HCT116 (cell line): ENCODE results near the gene ANAPC5. TPM values are rescaled to one million over a fixed set of nuclear protein-coding genes. Genes with fewer than 3 reads are reported as not detected.

ENCODE experiments used
- ATAC-seq: fragments of 200-7000 bp; cut with Tn5 transposase; 2 replicates; pipeline ENCODE4 v1.9.1; 2020; ENCODE audit warnings: mild to moderate bottlenecking, moderate library complexity
- BruUV-seq: library from RNA; stranded (reverse); fragments of 400-500 nt; replicated peaks from 2 replicates; lab custom pipeline; 2021; lab: Mats Ljungman, UMichigan
- CTCF ChIA-PET: fragments of 300-600 bp; sonication (Branson Sonifier 250); formaldehyde crosslinking; loops from one replicate; lab custom pipeline; 2021; ENCODE audit warnings: antibody characterized with exemption; lab: Charles Lee
- POLR2A ChIA-PET: fragments of 300-600, 350-600 bp; sonication (Branson Sonifier 250); formaldehyde crosslinking; loops from one replicate; lab custom pipeline; 2021; ENCODE audit warnings: antibody characterized with exemption; lab: Charles Lee
- RAD21 ChIA-PET, 2 experiments: fragments of 300-600 bp; sonication (Branson Sonifier 250); formaldehyde crosslinking; loops; one replicate each; lab custom pipeline; 2023; ENCODE audit warnings: low total read pairs in 2 of 2; ENCODE audit not compliant: uncharacterized antibody in 2 of 2, unreplicated experiment in 2 of 2, low non-redundant PET in 1 of 2; lab: Charles Lee
- DNase-seq: peaks from one replicate; pipeline ENCODE4 v3.0.0-alpha.2; 2010; ENCODE audit warnings: low read depth, low spot score
- H2AFZ ChIP-seq: fragments of 200-600 bp; shearing (Covaris generic), sonication (generic); 2 replicates; pipeline ENCODE4 v1.6.1; 2017; ENCODE audit warnings: low read depth, mixed run types, mixed read lengths, antibody characterized with exemption, low read length; ENCODE audit not compliant: poor library complexity, severe bottlenecking
- H3K27ac ChIP-seq: 2 replicates; pipeline ENCODE4 v1.5.1; 2012; ENCODE audit warnings: low read depth, low read length
- H3K27me3 ChIP-seq: fragments of 200-600 bp; sonication (generic); 2 replicates; pipeline ENCODE4 v1.6.1; 2016; ENCODE audit warnings: mixed run types, low read length, mixed read lengths; ENCODE audit not compliant: insufficient read depth
- H3K36me3 ChIP-seq, 2 experiments: fragments of 200-500 bp in 1 of 2; fragments of 200-600 bp in 1 of 2; sonication (Bioruptor generic) in 1 of 2; sonication (generic) in 1 of 2; 2 replicates each; pipeline versions ENCODE4 v1.5.1 to v1.6.1; 2014 to 2016; ENCODE audit warnings: low read length in 2 of 2, inconsistent platforms in 1 of 2, mixed read lengths in 1 of 2, mixed run types in 1 of 2; ENCODE audit not compliant: insufficient read depth in 2 of 2, control insufficient read depth in 1 of 2
- H3K4me1 ChIP-seq, 2 experiments: fragments of 200-600 bp in 1 of 2; sonication (generic) in 1 of 2; 2 replicates each; pipeline versions ENCODE4 v1.5.1 to v1.6.1; 2012 to 2017; ENCODE audit warnings: low read length in 2 of 2, inconsistent platforms in 1 of 2, mild to moderate bottlenecking in 1 of 2, mixed read lengths in 1 of 2, mixed run types in 1 of 2, moderate library complexity in 1 of 2; ENCODE audit not compliant: insufficient read depth in 2 of 2, control insufficient read depth in 1 of 2
- H3K4me2 ChIP-seq: fragments of 200-600 bp; sonication (generic); 2 replicates; pipeline ENCODE4 v1.6.1; 2017; ENCODE audit warnings: mixed run types, low read length, mixed read lengths
- H3K4me3 ChIP-seq, 2 experiments: fragments of 200-600 bp in 1 of 2; sonication (generic) in 1 of 2; replicated peaks in 1 of 2; 2 replicates each; pipeline ENCODE4 v1.5.1; 2011 to 2016; ENCODE audit warnings: low read length in 2 of 2, control low read depth in 1 of 2, low read depth in 1 of 2, mild to moderate bottlenecking in 1 of 2, mixed read lengths in 1 of 2, mixed run types in 1 of 2
- H3K79me2 ChIP-seq: fragments of 200-600 bp; sonication (generic); 2 replicates; pipeline ENCODE4 v1.6.1; 2017; ENCODE audit warnings: mild to moderate bottlenecking, mixed run types, low read length, moderate library complexity, mixed read lengths; ENCODE audit not compliant: insufficient read depth
- H3K9ac ChIP-seq: fragments of 200-600 bp; sonication (generic); 2 replicates; pipeline ENCODE4 v1.6.1; 2016; ENCODE audit warnings: low read length, mixed read lengths
- H3K9me2 ChIP-seq: fragments of 200-600 bp; sonication (generic), shearing (Covaris generic); 2 replicates; pipeline ENCODE4 v1.6.1; 2017; ENCODE audit warnings: mixed run types, mild to moderate bottlenecking, moderate library complexity; ENCODE audit not compliant: insufficient read depth
- H3K9me3 ChIP-seq, 2 experiments: fragments of 200-500 bp in 1 of 2; fragments of 200-600 bp in 1 of 2; sonication (Bioruptor generic) in 1 of 2; sonication (generic) in 1 of 2; 2 replicates each; pipeline ENCODE4 v1.6.1; 2014 to 2017; ENCODE audit warnings: low read length in 2 of 2, mixed read lengths in 2 of 2, inconsistent platforms in 1 of 2, low read depth in 1 of 2, mild to moderate bottlenecking in 1 of 2, mixed run types in 1 of 2, moderate library complexity in 1 of 2; ENCODE audit not compliant: control insufficient read depth in 1 of 2, insufficient read depth in 1 of 2
- H4K20me1 ChIP-seq: fragments of 200-600 bp; sonication (generic), shearing (Covaris generic); 2 replicates; pipeline ENCODE4 v1.6.1; 2017; ENCODE audit warnings: mixed run types, mild to moderate bottlenecking, moderate library complexity; ENCODE audit not compliant: insufficient read depth
- EZH2phosphoT487 ChIP-seq: fragments of 200-600 bp; IDR thresholded peaks from 2 replicates; pipeline ENCODE4 v1.6.1; 2018; ENCODE audit warnings: antibody characterized with exemption, borderline replicate concordance
- MAX ChIP-seq: IDR thresholded peaks from 2 replicates; pipeline ENCODE4 v1.6.1; 2012
- POLR2A ChIP-seq: IDR thresholded peaks from 2 replicates; pipeline ENCODE4 v1.7.0; 2011; ENCODE audit warnings: borderline replicate concordance; ENCODE audit not compliant: insufficient read depth, insufficient read length; ENCODE audit errors: extremely low read depth
- POLR2AphosphoS5 ChIP-seq: IDR thresholded peaks from 2 replicates; pipeline ENCODE4 v1.6.1; 2011; ENCODE audit warnings: mild to moderate bottlenecking, low read depth, low read length, moderate library complexity
- RAD21 ChIP-seq: IDR thresholded peaks from 2 replicates; pipeline ENCODE4 v1.6.1; 2012; ENCODE audit warnings: low read depth, mild to moderate bottlenecking
- SIN3A ChIP-seq: IDR thresholded peaks from 2 replicates; pipeline ENCODE4 v1.6.1; 2012; ENCODE audit warnings: low read depth
- SP1 ChIP-seq: IDR thresholded peaks from 2 replicates; pipeline ENCODE4 v1.6.1; 2012; ENCODE audit warnings: low read depth
- YY1 ChIP-seq: IDR thresholded peaks from 2 replicates; pipeline ENCODE4 v1.6.1; 2011; ENCODE audit warnings: low read length, low read depth, moderate library complexity, mild to moderate bottlenecking; ENCODE audit not compliant: insufficient replicate concordance; ENCODE audit errors: extremely low read depth
- ZBTB33 ChIP-seq: IDR thresholded peaks from 2 replicates; pipeline ENCODE4 v1.6.1; 2011; ENCODE audit warnings: mild to moderate bottlenecking, low read length, moderate library complexity; ENCODE audit not compliant: insufficient replicate concordance; ENCODE audit errors: extremely low read depth
- intact Hi-C: fragments of 100-400 bp; cut with micrococcal nuclease; formaldehyde crosslinking; loops from 2 replicates; pipeline ENCODE4 v1.10.0; 2022
- total RNA-seq: library from RNA; stranded (reverse); gene quantifications from one replicate; pipeline ENCODE4 v1.2.1, GENCODE V29; 2021; ENCODE audit not compliant: unreplicated experiment
- TF ChIP-seq, protein P1 (sequence below), 3 experiments: fragments of 200-600 bp in 1 of 3; sonication (generic) in 1 of 3; IDR thresholded peaks in 2 of 3; conservative IDR thresholded peaks in 1 of 3; 2 replicates each; pipeline ENCODE4 v1.5.1; 2012 to 2017; ENCODE audit warnings: low read depth in 2 of 3, low read length in 2 of 3, antibody characterized with exemption in 1 of 3, borderline replicate concordance in 1 of 3, control low read depth in 1 of 3, mild to moderate bottlenecking in 1 of 3, mixed read lengths in 1 of 3, mixed run types in 1 of 3, moderate library complexity in 1 of 3; ENCODE audit not compliant: insufficient read depth in 1 of 3

The ANAPC5 gene
- total RNA-seq, 1 experiment from 2014 or later, result 112 TPM

DNA sequence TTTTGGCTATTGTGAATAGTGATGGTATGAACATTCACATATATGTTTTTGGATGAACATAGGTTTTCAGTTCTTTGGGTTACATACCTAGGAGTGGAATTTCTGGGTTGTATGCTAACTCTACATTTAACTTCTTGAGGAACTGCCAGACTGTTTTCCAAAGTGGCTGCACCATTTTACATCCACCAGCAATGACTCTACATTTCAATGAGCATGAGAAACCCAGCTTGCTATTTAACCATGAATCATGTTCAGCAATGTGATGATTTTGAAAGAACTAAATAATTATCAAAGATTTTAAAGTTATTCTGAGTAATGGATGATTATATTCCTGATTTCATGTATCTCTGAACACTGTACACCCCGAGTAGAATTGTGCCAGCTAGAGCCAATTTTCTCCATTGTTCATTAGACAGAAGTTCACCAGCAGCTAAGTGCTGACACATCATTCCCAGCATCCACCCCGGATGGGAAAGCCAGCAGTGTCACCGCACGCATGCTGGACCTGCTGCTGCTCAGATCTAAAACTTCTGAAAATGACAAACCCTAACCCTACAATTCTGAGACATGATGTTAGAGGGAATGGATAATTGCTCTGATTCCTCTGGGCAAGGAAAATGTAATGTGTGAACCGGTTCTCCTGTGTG, 13.3 kb upstream of the ANAPC5 start:
- intact Hi-C loops, result no loop called here
- Histone ChIP-seq H3K4me1 (peaks cover 0 to 7% of the 10 kb centered on the region in 2 experiments; a peak in 2 of 4 replicates), H3K36me3 (no peaks in the 10 kb centered on the region), H3K27me3 (peaks cover 3% of the 10 kb centered on the region; the same call in 1 of the 2 replicates), H3K9me3 (no peaks in the 10 kb centered on the region), H3K9ac (no peak overlapping the region), H3K4me2 (no peak overlapping the region), H3K9me2 (no peaks in the 10 kb centered on the region), H3K27ac (no peak overlapping the region), H3K79me2 (no peaks in the 10 kb centered on the region), H3K4me3 (no peak overlapping the region), H4K20me1 (no peaks in the 10 kb centered on the region), H2AFZ (no peak overlapping the region)
- no peak for DNase-seq
- no peak for TF ChIP-seq RAD21
- TF ChIP-seq POLR2A, result no peak
- no peak for TF ChIP-seq YY1
- RAD21 ChIA-PET, result no interaction called here
- no TSS peak for BruUV-seq
- POLR2A ChIA-PET, result interaction anchor here (1.6 kb wide), 1 partner anchor 13 kb away, joined by 4 read pairs; the partner anchor contains the start of gene ANAPC5
- ATAC-seq, result no peak
- CTCF ChIA-PET, result no interaction called here

DNA sequence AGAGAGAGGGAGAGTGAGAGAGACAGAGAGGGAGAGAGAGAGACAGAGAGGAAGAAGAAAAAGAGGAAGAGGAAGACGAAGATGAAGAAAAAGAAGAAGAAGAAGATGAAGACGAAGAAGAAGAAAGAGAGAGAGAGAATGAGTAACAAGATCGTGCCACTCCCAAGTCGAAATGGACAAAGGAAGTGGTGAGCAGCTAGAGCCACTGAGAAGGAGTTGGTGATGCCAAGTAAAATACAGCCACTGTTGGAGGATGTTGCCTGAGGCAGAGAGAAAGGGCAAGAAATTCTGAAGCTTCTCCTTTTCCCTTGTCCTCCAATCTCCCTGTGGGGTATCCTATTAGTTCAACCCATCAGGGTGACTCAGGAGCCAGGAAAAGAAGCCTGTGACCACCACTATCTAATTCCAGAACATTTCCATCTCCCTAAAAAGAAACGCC, 12.5 kb upstream of the ANAPC5 start:
- H3K9me3 ChIP-seq, result no peaks in the 10 kb centered on the region
- no peak overlapping the region for H3K27ac ChIP-seq
- peaks cover 3% of the 10 kb centered on the region; the same call in 1 of the 2 replicates for H3K27me3 ChIP-seq
- H3K4me1 ChIP-seq, result peaks cover 0 to 7% of the 10 kb centered on the region in 2 experiments; a peak in 2 of 4 replicates
- ChIA-PET RAD21 (no interaction called here), POLR2A (no interaction called here), CTCF (no interaction called here)
- H3K79me2 ChIP-seq, result no peaks in the 10 kb centered on the region
- no peak for ATAC-seq
- no peak overlapping the region for H3K4me2 ChIP-seq
- TF ChIP-seq SP1, result no peak
- no peak for TF ChIP-seq SIN3A
- TF ChIP-seq EZH2phosphoT487, result no peak
- TF ChIP-seq, protein P1, sequence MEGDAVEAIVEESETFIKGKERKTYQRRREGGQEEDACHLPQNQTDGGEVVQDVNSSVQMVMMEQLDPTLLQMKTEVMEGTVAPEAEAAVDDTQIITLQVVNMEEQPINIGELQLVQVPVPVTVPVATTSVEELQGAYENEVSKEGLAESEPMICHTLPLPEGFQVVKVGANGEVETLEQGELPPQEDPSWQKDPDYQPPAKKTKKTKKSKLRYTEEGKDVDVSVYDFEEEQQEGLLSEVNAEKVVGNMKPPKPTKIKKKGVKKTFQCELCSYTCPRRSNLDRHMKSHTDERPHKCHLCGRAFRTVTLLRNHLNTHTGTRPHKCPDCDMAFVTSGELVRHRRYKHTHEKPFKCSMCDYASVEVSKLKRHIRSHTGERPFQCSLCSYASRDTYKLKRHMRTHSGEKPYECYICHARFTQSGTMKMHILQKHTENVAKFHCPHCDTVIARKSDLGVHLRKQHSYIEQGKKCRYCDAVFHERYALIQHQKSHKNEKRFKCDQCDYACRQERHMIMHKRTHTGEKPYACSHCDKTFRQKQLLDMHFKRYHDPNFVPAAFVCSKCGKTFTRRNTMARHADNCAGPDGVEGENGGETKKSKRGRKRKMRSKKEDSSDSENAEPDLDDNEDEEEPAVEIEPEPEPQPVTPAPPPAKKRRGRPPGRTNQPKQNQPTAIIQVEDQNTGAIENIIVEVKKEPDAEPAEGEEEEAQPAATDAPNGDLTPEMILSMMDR (IDR thresholded peaks at IDR 0.05 in 2 of 3, conservative IDR thresholded peaks at IDR 0.05 in 1 of 3; ENCODE audit: borderline replicate concordance in 1 of 3, insufficient read depth in 1 of 3, low read depth in 2 of 3, low read length in 2 of 3), result no peak
- TF ChIP-seq ZBTB33, result no peak
- no peak for TF ChIP-seq POLR2AphosphoS5
- no peak for TF ChIP-seq MAX
- no peaks in the 10 kb centered on the region for H4K20me1 ChIP-seq
- intact Hi-C loops, result no loop called here
- no peaks in the 10 kb centered on the region for H3K9me2 ChIP-seq
- DNase-seq, result no peak
- no peak overlapping the region for H3K4me3 ChIP-seq
- BruUV-seq, result no TSS peak
- no peak overlapping the region for H2AFZ ChIP-seq
- no peaks in the 10 kb centered on the region for H3K36me3 ChIP-seq
- H3K9ac ChIP-seq, result no peak overlapping the region
